Myocyte (in vitro differentiated cells): Measurements from ENCODE around the gene MOB4. TPM values are rescaled to one million over a fixed set of nuclear protein-coding genes. Genes with fewer than 3 reads are reported as not detected.
"Not testable (repeated sequence)": the region's sequence is repeated elsewhere in the genome, so short reads cannot be mapped to it uniquely, and the experiment has no call there.

ENCODE experiments used
- DNase-seq: peaks from one replicate; pipeline ENCODE4 v3.0.0-alpha.2; 2012; ENCODE audit warnings: low read depth
- total RNA-seq: library from RNA; depleted of rRNA; stranded (reverse); fragments of >200 nt; gene quantifications from 2 replicates; pipeline ENCODE4 v1.2.3, GENCODE V29; 2014

MOB4 gene
- total RNA-seq, 1 donor from 2014 or later, result 46.5 TPM

DNA sequence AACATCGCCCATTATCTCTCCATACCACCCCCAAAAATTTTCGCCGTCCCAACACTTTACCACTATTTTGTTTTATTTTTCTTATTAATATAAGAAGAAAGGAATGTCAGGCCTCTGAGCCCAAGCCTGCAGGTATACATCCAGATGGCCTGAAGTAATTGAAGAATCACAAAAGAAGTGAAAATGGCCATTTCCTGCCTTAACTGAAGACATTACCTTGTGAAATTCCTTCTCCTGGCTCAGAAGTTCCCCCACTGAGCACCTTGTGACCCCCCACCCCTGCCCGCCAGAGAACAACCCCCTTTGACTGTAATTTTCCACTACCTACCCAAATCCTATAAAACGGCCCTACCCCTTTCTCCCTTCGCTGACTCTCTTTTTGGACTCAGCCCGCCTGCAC is 71.4 kb downstream of the MOB4 start:
- not testable (repeated sequence) for DNase-seq

DNA sequence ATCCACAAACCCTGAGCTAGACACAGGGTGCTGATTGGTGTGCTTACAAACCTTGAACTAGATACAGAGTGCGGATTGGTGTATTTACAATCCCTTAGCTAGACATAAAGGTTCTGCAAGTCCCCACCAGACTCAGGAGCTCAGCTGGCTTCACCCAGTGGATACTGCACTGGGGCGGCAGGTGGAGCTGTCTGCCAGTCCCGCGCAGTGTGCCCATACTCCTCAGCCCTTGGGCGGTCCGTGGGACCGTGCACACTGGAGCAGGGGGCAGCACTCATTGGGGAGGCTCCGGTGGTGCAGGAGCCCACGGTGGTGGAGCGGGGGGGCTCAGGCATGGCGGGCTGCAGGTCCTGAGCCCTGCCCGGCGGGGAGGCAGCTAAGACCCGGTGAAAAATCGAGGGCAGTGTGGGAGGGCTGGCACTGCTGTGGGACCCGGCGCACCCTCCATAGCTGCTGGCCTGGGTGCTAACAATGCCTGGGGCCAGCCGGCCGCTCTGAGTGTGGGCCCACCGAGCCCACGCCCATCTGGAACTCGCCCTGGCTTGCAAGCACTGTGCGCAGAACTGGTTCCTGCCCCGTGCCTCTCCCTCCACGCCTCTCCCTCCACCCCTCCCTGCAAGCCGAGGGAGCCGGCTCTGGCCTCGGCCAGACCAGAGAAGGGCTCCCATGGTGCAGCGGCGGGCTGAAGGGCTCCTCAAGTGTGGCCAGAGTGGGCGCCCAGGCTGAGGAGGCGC is 75.6 kb downstream of the MOB4 start:
- no peak for DNase-seq

DNA sequence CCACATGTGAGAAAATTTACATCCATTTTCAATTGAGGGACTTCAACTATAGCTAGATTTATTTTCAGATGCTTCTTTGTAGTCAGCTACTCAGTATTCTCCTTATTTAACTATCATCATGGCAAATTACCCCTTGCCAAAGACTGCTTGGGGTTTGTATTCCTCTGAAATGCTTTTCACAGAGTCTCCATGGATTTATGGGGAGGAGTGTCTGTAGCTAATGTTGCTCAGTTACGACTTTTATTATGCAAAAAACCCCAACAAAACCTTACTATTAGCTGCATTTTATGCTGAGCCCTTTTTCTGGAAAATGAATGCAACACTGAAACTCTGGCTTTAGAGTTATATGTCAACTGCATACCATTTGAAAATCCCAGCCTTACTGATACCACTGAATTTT is 80.9 kb downstream of the MOB4 start:
- no peak for DNase-seq

DNA sequence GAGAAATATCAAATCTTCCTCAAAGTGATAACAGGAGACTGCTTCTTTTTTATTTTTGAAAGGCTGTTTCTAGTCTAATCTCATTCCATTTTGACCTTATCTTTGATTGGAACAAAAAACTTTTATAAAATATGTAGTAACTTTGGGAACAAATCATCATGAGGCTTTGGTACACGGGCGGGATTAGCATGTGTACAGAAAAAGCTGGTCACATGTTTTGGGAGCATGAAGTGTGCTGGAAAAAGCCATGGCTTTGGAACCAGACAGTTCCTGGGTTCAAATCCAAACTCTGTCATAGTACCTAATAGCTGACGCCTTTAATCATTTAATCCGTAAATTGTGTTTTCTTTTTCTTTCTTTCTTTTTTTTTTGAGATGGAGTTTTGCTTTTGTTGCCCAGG is 81.3 kb downstream of the MOB4 start:
- no peak for DNase-seq

DNA sequence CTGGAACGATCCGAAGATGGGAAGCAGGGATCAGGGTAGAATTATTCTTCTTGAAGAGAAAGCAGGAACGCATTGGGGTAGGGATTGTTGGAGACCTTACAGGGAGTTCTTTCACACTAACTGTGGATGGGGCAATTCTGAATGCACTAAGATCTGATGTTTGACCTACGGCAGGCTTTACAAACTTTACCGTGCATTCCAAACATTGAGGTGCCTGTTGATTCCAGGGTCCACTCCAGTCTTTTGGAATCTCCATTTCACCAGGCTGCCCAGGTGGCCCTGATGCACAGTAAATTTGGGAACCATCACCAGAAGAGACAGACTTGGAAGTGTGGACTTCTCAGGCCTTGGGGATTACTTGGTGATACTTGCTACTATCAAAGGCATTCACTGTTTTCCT is 82.6 kb downstream of the MOB4 start:
- DNase-seq, result no peak

DNA sequence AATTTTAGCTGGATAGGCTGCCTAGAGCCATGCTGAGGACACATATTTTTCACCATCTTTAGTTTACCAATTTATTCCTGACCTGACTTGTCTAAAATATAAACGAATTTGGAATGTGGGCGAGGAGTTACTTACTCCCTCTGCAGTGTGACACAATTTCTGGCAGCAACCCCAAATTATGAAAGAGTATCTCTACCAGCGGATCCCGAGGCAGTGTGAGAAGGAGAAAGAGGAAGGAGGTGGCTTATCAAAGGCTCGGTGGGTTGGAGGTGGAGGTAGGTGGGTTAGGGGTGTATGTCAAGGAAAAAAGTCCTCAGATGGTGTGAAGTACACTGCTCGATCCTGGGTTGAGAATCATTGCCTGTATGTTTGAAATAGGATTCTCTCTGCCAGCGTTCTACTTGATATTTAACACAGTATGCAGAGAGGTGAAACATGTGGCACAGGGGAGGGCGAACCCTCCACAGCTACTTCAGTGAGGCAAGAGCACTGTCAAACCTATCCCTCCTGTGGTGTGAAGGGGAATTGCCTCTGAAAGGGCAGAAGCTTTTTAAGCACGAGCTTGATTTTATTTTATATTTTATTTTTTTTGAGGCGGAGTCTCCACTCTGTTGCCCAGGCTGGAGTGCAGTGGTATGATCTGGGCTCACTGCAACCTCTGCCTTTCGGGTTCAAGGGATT is 83.6 kb downstream of the MOB4 start:
- peak; percentile 31 for DNase-seq

DNA sequence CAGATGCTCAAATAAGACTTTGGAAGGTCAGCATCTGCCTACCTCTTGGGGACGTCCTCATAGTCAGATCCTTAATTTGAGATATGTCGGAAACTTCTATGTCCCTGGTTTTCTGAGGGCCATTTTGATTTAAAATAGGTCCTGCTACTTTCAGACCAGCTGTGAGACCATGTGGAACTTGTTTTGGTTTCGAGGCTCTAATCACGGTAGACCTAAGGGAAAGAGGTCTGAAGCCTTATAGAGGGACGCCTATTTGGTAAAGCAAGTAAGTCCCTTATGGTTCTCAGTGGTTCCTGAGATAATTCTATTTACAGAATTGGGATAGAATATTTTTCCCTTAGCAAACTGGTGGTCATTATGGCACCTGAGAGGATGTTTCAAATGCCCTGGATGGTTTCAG is 84.4 kb downstream of the MOB4 start:
- no peak for DNase-seq

DNA sequence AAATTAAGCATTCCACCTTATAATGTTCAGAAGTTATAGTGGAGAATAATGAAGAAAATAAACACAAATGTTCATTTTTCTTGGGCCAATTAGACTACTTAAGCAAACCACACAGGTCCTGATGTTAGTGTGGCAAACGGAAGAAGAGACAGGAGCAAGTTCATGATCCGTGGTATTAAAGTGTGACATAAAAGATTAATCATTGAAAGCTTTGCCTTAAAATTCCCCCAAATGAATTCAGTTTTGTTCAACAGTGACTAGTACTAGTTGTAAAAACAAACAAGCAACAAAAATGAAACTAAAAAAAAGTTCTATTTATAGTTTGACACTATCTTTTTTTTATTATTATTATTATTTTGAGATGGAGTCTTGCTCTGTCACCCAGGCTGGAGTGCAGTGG is 85.9 kb downstream of the MOB4 start:
- DNase-seq, result no peak

Other genes starting within 250 kb of the MOB4 start
- gene ANKRD44, start 205.3 kb upstream of the MOB4 start, total RNA-seq, result 6.0 and 9.7 TPM in 2 replicates
- gene SF3B1, start 81.0 kb upstream of the MOB4 start, total RNA-seq, result 285 and 321 TPM in 2 replicates
- 35.8 and 40.1 TPM in 2 replicates for gene COQ10B, start 62.5 kb upstream of the MOB4 start, total RNA-seq
- gene HSPD1, start 16.2 kb upstream of the MOB4 start, total RNA-seq, result 119 and 133 TPM in 2 replicates
- 99.7 and 130 TPM in 2 replicates for gene HSPE1, start 15.7 kb upstream of the MOB4 start, total RNA-seq
- 6.2 and 6.8 TPM in 2 replicates for gene RFTN2, start 159.5 kb downstream of the MOB4 start, total RNA-seq
- 5.8 and 6.0 TPM in 2 replicates for gene MARS2, start 189.3 kb downstream of the MOB4 start, total RNA-seq